Lung (tissue), 12 donors: ENCODE data around the gene TTC27. TPM values are rescaled to one million over a fixed set of nuclear protein-coding genes. Genes with fewer than 3 reads are reported as not detected.
"Not testable (repeated sequence)": the region's sequence is repeated elsewhere in the genome, so short reads cannot be mapped to it uniquely, and the experiment has no call there.

ENCODE experiments used
- ATAC-seq: fragments of 200-7000 bp; cut with Tn5 transposase; one replicate; pipeline ENCODE4 v1.9.1; 2020; ENCODE audit warnings: moderate number of reproducible peaks; ENCODE audit not compliant: insufficient read depth, low FRiP score
- DNase-seq, 3 donors: peaks; one replicate each; pipeline ENCODE4 v3.0.0-alpha.2; 2013 to 2017
- H3K27ac ChIP-seq, 2 donors: one replicate each; pipeline ENCODE4 v1.5.1; 2013; ENCODE audit warnings: mild to moderate bottlenecking in 2 of 2, moderate library complexity in 2 of 2, control low read depth in 1 of 2, inconsistent platforms in 1 of 2, low read depth in 1 of 2, low read length in 1 of 2
- H3K27me3 ChIP-seq, 3 donors: one replicate each; pipeline ENCODE4 v1.5.1; 2013; ENCODE audit warnings: low read length in 2 of 3; ENCODE audit not compliant: control insufficient read depth in 3 of 3, insufficient read depth in 3 of 3
- H3K36me3 ChIP-seq, 4 donors: one replicate each; pipeline ENCODE4 v1.5.1; 2013; ENCODE audit warnings: low read length in 4 of 4, mild to moderate bottlenecking in 1 of 4, moderate library complexity in 1 of 4; ENCODE audit not compliant: control insufficient read depth in 4 of 4, insufficient read depth in 4 of 4
- H3K4me1 ChIP-seq, 5 donors: one replicate each; pipeline ENCODE4 v1.5.1; 2013; ENCODE audit warnings: low read length in 5 of 5, mild to moderate bottlenecking in 2 of 5, moderate library complexity in 1 of 5; ENCODE audit not compliant: control insufficient read depth in 5 of 5, insufficient read depth in 5 of 5
- H3K4me3 ChIP-seq: one replicate; pipeline ENCODE4 v1.5.1; 2013; ENCODE audit warnings: mild to moderate bottlenecking, control low read depth, moderate library complexity
- H3K9ac ChIP-seq, 2 donors: one replicate each; pipeline ENCODE4 v1.5.1; 2013; ENCODE audit warnings: low read length in 2 of 2, control low read depth in 1 of 2; ENCODE audit not compliant: insufficient read depth in 1 of 2
- H3K9me3 ChIP-seq, 4 donors: one replicate each; pipeline ENCODE4 v1.5.1; 2013; ENCODE audit warnings: low read length in 3 of 4, mild to moderate bottlenecking in 1 of 4, moderate library complexity in 1 of 4; ENCODE audit not compliant: control insufficient read depth in 4 of 4, insufficient read depth in 3 of 4
- CTCF ChIP-seq: IDR thresholded peaks from 2 replicates; pipeline ENCODE4 v1.5.1; 2012; ENCODE audit warnings: mild to moderate bottlenecking; ENCODE audit errors: control extremely low read depth, extremely low read depth
- WGBS, 2 donors: extraction: QIAGEN DNeasy Blood & Tissue Kit; methylation state at CpG; one replicate each; pipeline ENCODE4 v1.1.7; 2013; 5-methylcytosine and 5-hydroxymethylcytosine counted together
- polyA plus RNA-seq, 2 donors: library from polyadenylated mRNA; stranded (reverse); fragments of 200-250 nt; gene quantifications; one replicate each; pipeline ENCODE4 v1.2.1, GENCODE V29; 2013
- total RNA-seq, 2 donors: library from RNA; depleted of rRNA in 1 of 2; stranded (reverse); fragments of >200 nt in 1 of 2; gene quantifications; one replicate each; pipeline ENCODE4 v1.2.1, GENCODE V29; 2014 to 2021
- donor health status: control.
- donor health status: control.
- donor health status: Bipolar disorder and iron deficiency.
- donor health status: healthy.
- donor health status: DM: yes; HTN: yes; CAD: no.

The TTC27 gene
- total and polyA plus RNA-seq, 4 donors: 5.2 to 17.4 (median 12.3) TPM

DNA sequence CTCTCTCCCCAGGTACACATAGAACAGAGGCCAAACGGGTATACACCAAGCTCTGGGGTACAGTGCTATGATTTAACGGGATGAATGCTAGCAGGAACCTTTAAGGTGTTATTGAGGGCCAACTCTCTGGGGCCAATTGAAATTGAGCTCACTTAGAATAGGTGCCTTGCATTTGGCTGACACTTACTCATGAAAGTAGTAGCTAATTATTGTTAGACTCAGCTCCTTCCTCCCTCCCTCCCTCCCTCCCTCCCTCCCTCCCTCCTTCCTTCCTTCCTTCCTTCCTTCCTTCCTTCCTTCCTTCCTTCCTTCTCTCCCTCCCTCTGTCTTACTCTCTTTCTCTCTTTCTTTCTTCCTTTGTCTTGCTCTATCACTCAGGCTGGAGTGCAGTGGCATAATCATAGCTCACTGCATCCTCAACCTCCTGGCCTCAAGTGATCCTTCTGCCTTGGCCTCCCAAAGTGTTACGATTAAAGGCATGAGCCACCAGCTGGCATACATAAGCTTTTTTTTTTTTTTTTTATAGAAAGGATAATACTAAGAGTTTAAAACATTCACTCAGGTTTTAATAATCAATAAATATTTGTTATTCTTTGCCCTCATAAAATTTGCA lies 95.7 kb downstream of the TTC27 start:
- H3K9ac ChIP-seq: no peak overlapping the region

GRCh38 chr2:32726678-32727077 lies 98.8 kb downstream of the TTC27 start:
- H3K27ac ChIP-seq, H3K4me1 ChIP-seq, DNase-seq, H3K9me3 ChIP-seq, H3K27me3 ChIP-seq, H3K9ac ChIP-seq, H3K4me3 ChIP-seq, ATAC-seq, H3K36me3 ChIP-seq: not testable (repeated sequence)
- 93% methylated on average over 5 of the region's 5 CpGs for WGBS, 2 donors

More for the DNA sequence above, 95.7 kb downstream of the TTC27 start:
- no peak for TF ChIP-seq CTCF
- H3K36me3 ChIP-seq: peaks cover 0 to 7% (median 0%) of the 10 kb centered on the region in 4 donors
- H3K27ac ChIP-seq: no peak overlapping the region
- ATAC-seq (no peak), DNase-seq (no peak)
- WGBS, 2 donors: 92 to 96% methylated on average over 3 of the region's 3 CpGs
- H3K27me3 ChIP-seq: no peaks in the 10 kb centered on the region
- H3K9me3 ChIP-seq: no peaks in the 10 kb centered on the region
- H3K4me1 ChIP-seq: peaks cover 0 to 7% (median 6%) of the 10 kb centered on the region in 5 donors
- H3K4me3 ChIP-seq: no peak overlapping the region

DNA sequence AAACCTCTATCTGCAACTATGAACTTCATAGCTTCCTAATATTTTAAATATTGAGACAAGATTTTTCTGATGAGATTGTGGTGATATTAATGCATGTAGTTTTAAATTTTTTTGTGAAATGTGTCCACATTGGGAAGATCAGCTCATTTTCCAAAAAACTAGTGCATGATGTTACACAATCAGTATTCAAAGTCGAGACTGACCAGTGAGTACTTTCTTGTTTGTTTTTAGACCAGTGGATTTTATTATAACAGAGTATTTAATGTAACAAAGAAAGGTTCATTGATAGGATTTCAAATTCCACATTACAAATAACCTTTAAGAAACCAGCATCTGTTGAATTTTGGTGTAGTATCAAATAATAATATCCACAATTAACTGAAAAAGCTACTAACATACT lies 99.3 kb downstream of the TTC27 start:
- 87 to 92% methylated on average over 1 of the region's 1 CpG for WGBS, 2 donors
- peaks cover 0 to 7% (median 0%) of the 10 kb centered on the region in 4 donors for H3K36me3 ChIP-seq
- no peak for ATAC-seq

DNA sequence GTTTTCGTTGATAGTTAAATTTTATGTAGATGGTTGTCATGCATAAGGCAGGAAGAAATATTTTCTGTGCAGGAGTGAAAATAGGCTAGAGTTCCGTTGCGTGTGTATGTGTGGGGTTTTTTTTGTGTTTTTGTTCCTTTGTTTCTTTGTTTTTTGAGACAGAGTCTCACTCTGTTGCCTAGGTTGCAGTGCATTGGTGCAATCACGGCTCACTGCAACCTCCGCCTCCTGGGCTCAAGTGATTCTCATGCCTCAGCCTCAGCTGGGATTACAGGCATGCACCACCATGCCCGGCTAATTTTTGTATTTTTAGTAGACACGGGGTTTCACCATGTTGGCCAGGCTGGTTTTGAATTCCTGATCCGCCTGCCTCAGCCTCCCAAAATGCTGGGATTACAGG lies 103.1 kb downstream of the TTC27 start:
- peaks cover 0 to 14% (median 0%) of the 10 kb centered on the region in 5 donors for H3K4me1 ChIP-seq
- not testable (repeated sequence) for H3K36me3 ChIP-seq, ATAC-seq, H3K9ac ChIP-seq, DNase-seq, H3K4me3 ChIP-seq, H3K27me3 ChIP-seq, H3K27ac ChIP-seq, H3K9me3 ChIP-seq
- WGBS, 2 donors: 97% methylated on average over 8 of the region's 8 CpGs

More for the DNA sequence above, 99.3 kb downstream of the TTC27 start:
- no peak overlapping the region for H3K9ac ChIP-seq
- TF ChIP-seq CTCF: no peak
- no peaks in the 10 kb centered on the region for H3K9me3 ChIP-seq
- peaks cover 0 to 7% (median 0%) of the 10 kb centered on the region in 5 donors for H3K4me1 ChIP-seq
- H3K27me3 ChIP-seq: no peaks in the 10 kb centered on the region
- no peak overlapping the region for H3K4me3 ChIP-seq
- no peak for DNase-seq
- no peak overlapping the region for H3K27ac ChIP-seq
